NT2/D1 (cell line): Measurements from ENCODE around the gene DLX6.

Source experiments
- SUZ12 ChIP-seq: IDR thresholded peaks from 2 replicates; pipeline ENCODE4 v1.6.1; 2011; ENCODE audit not compliant: insufficient read length, insufficient read depth; ENCODE audit errors: extremely low read depth
- YY1 ChIP-seq: IDR thresholded peaks from 2 replicates; pipeline ENCODE4 v1.6.1; 2011; ENCODE audit not compliant: insufficient read length, insufficient read depth
- ZNF274 ChIP-seq: IDR thresholded peaks from 2 replicates; pipeline ENCODE4 v1.6.1; 2011; ENCODE audit warnings: mild to moderate bottlenecking, low read depth, low read length

- TF ChIP-seq YY1: no peak
- no peak for TF ChIP-seq ZNF274
- TF ChIP-seq SUZ12: no peak
These were observed 11.4 kb upstream of the DLX6 start for GRCh38 chr7:96993980-96994379.
